ENCODE data around the gene NACA2.
"Not testable (repeated sequence)": the region's sequence is repeated elsewhere in the genome, so short reads cannot be mapped to it uniquely, and the experiment has no call there.

The NACA2 gene

GRCh38 chr17:61567045-61567802 lies 23.8 kb downstream of the NACA2 start:
- Histone ChIP-seq H3K36me3 (no peaks in the 10 kb centered on the region), H3K9me3 (no peaks in the 10 kb centered on the region; the same call in 1 of the 2 replicates), H3K4me1 (no peaks in the 10 kb centered on the region), H3K27me3 (no peaks in the 10 kb centered on the region), H3K4me3 (ENCODE audit: low read depth, low read length) (no peak overlapping the region)
- no peak for DNase-seq
- TF ChIP-seq, protein P1, sequence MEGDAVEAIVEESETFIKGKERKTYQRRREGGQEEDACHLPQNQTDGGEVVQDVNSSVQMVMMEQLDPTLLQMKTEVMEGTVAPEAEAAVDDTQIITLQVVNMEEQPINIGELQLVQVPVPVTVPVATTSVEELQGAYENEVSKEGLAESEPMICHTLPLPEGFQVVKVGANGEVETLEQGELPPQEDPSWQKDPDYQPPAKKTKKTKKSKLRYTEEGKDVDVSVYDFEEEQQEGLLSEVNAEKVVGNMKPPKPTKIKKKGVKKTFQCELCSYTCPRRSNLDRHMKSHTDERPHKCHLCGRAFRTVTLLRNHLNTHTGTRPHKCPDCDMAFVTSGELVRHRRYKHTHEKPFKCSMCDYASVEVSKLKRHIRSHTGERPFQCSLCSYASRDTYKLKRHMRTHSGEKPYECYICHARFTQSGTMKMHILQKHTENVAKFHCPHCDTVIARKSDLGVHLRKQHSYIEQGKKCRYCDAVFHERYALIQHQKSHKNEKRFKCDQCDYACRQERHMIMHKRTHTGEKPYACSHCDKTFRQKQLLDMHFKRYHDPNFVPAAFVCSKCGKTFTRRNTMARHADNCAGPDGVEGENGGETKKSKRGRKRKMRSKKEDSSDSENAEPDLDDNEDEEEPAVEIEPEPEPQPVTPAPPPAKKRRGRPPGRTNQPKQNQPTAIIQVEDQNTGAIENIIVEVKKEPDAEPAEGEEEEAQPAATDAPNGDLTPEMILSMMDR (IDR thresholded peaks at IDR 0.05; ENCODE audit: low read depth, low read length): no peak

DNA sequence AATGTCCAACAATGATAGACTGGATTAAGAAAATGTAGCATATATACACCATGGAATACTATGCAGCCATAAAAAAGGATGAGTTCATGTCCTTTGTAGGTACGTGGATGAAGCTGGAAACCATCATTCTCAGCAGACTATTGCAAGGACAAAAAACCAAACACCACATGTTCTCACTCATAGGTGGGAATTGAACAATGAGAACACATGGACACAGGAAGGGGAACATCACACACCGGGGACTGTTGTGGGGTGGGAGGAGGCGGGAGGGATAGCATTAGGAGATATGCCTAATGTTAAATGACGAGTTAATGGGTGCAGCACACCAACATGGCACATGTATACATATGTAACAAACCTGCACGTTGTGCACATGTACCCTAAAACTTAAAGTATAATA lies 24.6 kb downstream of the NACA2 start:
- not testable (repeated sequence) for H3K36me3 ChIP-seq

DNA sequence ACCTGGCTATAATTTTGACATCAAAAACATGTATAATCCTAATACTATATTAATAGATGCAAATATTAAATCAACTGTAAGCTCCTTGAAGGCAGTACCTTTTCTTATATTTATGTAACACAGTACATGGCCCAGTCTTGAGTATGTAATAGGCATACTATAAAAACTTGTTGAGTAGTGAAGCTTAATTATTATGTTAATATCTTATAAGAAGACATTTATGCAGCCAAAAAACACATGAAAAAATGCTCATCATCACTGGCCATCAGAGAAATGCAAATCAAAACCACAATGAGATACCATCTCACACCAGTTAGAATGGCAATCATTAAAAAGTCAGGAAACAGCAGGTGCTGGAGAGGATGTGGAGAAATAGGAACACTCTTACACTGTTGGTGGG lies 25.2 kb downstream of the NACA2 start:
- not testable (repeated sequence) for H3K27me3 ChIP-seq; H3K9me3 ChIP-seq; H3K4me1 ChIP-seq; H3K36me3 ChIP-seq; H3K4me3 ChIP-seq (ENCODE audit: low read depth, low read length); DNase-seq

More for the DNA sequence above, 24.6 kb downstream of the NACA2 start:
- not testable (repeated sequence) for H3K4me3 ChIP-seq (ENCODE audit: low read depth, low read length); H3K27me3 ChIP-seq; DNase-seq; H3K9me3 ChIP-seq; H3K4me1 ChIP-seq

DNA sequence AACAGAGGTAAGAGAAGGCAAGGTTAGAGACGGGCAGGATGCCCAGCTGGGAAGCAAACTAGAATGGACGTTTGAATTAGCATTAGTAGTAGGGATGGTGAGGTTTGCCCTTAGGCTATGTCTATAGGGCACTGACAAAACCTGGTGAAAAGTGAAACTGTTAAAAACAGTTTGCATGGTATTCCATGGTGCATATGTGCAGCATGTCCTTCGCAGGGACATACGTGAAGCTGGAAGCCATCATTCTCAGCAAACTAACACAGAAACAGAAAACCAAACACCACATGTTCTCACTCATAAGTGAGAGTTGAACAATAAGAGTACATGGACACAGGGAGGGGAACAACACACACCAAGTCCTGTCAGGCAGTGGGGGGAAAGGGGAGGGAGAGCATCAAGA lies 25.8 kb downstream of the NACA2 start:
- Histone ChIP-seq H3K9me3 (no peaks in the 10 kb centered on the region), H3K4me1 (no peaks in the 10 kb centered on the region), H3K27me3 (no peaks in the 10 kb centered on the region), H3K36me3 (no peaks in the 10 kb centered on the region), H3K4me3 (ENCODE audit: low read depth, low read length) (no peak overlapping the region)
- no peak for DNase-seq
- TF ChIP-seq, protein P1 (IDR thresholded peaks at IDR 0.05; ENCODE audit: low read depth, low read length): no peak

DNA sequence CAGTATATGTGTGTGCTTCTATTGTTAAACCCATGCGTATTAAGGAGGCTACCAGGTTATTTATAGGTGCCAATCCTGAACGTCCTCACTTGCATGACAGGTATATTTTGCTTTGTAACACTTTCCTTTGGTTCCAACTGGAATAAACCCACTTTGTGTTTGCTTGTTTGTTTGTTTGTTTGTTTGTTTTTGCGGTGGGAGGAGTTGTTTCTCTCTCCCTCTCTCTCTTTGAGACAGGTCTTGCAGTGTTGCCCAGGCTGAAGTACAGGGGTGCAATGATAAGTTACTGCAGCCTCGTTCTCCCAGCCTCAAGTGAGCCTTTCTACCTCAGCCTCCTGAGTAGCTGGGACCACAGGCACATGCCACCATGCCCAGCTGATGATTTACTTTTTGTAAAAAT lies 28.7 kb downstream of the NACA2 start:
- no peaks in the 10 kb centered on the region for H3K4me1 ChIP-seq
- H3K9me3 ChIP-seq: no peaks in the 10 kb centered on the region
- no peak for DNase-seq
- no peak overlapping the region for H3K4me3 ChIP-seq (ENCODE audit: low read depth, low read length)
- TF ChIP-seq, protein P1 (IDR thresholded peaks at IDR 0.05; ENCODE audit: low read depth, low read length): no peak
- H3K36me3 ChIP-seq: no peaks in the 10 kb centered on the region
- no peaks in the 10 kb centered on the region for H3K27me3 ChIP-seq

DNA sequence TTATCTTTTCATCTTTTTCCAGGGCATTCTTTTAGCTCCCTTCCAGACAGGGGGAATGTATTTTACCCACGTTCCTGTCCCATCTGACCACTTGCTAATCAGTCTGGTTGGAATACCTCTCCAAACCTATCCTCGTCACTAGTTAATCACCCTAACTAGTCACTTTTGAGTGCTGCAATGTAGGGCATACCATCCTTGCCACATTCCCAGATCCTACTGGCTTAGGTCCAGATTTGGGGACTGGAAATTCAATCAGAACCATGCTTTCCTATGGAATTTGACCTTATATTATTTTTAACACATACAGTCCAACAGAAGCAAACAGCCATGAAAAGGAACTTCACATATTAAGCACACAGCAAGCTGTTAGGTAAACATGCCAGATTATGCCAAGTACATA lies 29.7 kb downstream of the NACA2 start:
- no peak for DNase-seq
- Histone ChIP-seq H3K27me3 (no peaks in the 10 kb centered on the region), H3K4me1 (no peaks in the 10 kb centered on the region), H3K36me3 (no peaks in the 10 kb centered on the region), H3K9me3 (no peaks in the 10 kb centered on the region), H3K4me3 (ENCODE audit: low read depth, low read length) (no peak overlapping the region)
- TF ChIP-seq, protein P1 (IDR thresholded peaks at IDR 0.05; ENCODE audit: low read depth, low read length): no peak

DNA sequence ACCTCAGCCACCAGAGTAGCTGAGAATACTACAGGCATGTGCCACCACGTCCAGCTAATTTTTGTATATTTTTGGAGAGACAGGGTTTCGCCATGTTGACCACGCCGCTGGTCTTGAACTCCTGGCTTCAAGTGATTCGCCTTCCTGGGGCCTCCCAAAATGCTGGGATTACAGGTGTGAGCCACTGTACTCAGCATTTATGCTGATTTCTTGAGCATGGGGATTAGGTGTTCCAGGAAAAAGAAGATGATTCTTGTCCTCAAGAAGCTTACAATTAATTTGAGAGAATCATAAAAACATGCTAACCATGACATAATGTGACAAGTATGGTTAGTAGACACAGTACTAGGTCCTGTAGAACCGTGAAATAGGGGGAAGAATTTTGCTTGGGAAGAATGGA lies 30.9 kb downstream of the NACA2 start:
- DNase-seq: no peak
- Histone ChIP-seq H3K9me3 (no peaks in the 10 kb centered on the region), H3K36me3 (no peaks in the 10 kb centered on the region), H3K27me3 (no peaks in the 10 kb centered on the region), H3K4me1 (peaks cover 2% of the 10 kb centered on the region), H3K4me3 (ENCODE audit: low read depth, low read length) (no peak overlapping the region)
- TF ChIP-seq, protein P1 (IDR thresholded peaks at IDR 0.05; ENCODE audit: low read depth, low read length): no peak

Data from BE2C (cell line).